ENCODE data around the gene HOXB2. TPM values are rescaled to one million over a fixed set of nuclear protein-coding genes. Genes with fewer than 3 reads are reported as not detected.

Gene HOXB2
- total RNA-seq, 3 donors from 2014 or later (not counting 1 experiment from before 2014, with no cell fraction given), result 21.6 to 30.5 (median 24.7) TPM

DNA sequence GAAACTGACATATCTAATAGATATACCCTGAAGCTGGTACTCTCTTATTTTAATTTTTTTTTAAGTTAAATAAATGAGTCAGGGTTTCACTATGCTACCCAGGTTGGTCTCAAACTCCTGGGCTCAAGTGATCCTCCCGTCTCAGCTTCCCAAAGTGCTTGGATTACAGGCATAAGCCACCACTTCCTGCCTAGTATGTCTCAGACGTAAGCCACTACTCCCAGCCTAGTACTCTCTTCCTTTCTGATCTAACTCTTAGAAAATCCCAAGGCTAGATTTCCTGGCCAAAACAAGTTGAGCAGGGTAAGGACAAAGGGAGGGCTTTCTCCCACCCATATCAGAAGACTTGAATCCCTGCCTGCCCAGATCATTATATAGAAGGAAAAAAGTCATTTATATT is 47.8 kb downstream of the HOXB2 start:
- TF ChIP-seq, protein P1, sequence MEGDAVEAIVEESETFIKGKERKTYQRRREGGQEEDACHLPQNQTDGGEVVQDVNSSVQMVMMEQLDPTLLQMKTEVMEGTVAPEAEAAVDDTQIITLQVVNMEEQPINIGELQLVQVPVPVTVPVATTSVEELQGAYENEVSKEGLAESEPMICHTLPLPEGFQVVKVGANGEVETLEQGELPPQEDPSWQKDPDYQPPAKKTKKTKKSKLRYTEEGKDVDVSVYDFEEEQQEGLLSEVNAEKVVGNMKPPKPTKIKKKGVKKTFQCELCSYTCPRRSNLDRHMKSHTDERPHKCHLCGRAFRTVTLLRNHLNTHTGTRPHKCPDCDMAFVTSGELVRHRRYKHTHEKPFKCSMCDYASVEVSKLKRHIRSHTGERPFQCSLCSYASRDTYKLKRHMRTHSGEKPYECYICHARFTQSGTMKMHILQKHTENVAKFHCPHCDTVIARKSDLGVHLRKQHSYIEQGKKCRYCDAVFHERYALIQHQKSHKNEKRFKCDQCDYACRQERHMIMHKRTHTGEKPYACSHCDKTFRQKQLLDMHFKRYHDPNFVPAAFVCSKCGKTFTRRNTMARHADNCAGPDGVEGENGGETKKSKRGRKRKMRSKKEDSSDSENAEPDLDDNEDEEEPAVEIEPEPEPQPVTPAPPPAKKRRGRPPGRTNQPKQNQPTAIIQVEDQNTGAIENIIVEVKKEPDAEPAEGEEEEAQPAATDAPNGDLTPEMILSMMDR (IDR thresholded peaks at IDR 0.05), result no peak
- H3K27ac ChIP-seq (ENCODE audit: low read length), result no peak overlapping the region
- no peak overlapping the region for H3K4me3 ChIP-seq (ENCODE audit: low read length)
- Mint-ChIP-seq H3K27me3 (ENCODE audit: low read depth in 2 of 2) (peaks cover 8 to 11% of the 10 kb centered on the region in 2 donors), H3K9me3 (no peaks in the 10 kb centered on the region), H3K36me3 (no peaks in the 10 kb centered on the region), H3K27ac (no peak overlapping the region), H3K4me3 (no peak overlapping the region), H3K4me1 (no peaks in the 10 kb centered on the region)
- ATAC-seq (no peak), DNase-seq (no peak)
- H3K27me3 ChIP-seq (ENCODE audit: control insufficient read depth, insufficient read depth, low read length), result peaks cover 6% of the 10 kb centered on the region
- H3K4me1 ChIP-seq (ENCODE audit: control insufficient read depth, insufficient read depth, low read length), result peaks cover 11% of the 10 kb centered on the region
- no peaks in the 10 kb centered on the region for H3K36me3 ChIP-seq (ENCODE audit: control insufficient read depth, insufficient read depth, low read length)
- no peaks in the 10 kb centered on the region for H3K9me3 ChIP-seq (ENCODE audit: control insufficient read depth, insufficient read depth, low read length)
- 55% methylated on average over 2 of the region's 2 CpGs for WGBS (ENCODE audit: insufficient coverage)
- intact Hi-C loops (cut with micrococcal nuclease), result no loop called here

DNA sequence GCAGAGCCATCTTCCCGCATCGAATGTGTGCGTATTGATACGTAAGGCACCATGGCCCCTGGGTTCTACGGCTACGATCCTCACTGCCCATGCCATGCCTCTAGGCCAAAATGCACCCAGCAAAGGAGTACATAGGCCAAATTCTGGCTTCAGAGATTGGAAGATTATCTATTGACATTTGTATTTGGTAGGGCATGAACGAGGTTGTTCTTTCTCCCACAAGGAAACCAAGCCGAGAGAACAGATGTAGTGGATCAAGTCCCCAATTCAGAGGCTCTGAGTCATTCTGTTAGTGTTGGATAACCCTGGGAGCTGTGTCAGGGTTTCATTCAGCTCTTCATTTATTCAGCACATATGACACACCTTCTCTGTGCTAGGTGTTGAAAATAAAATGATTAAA is 50.6 kb downstream of the HOXB2 start:
- Histone ChIP-seq H3K36me3 (ENCODE audit: control insufficient read depth, insufficient read depth, low read length) (no peaks in the 10 kb centered on the region), H3K4me1 (ENCODE audit: control insufficient read depth, insufficient read depth, low read length) (peaks cover 11% of the 10 kb centered on the region), H3K27me3 (ENCODE audit: control insufficient read depth, insufficient read depth, low read length) (peaks cover 6% of the 10 kb centered on the region), H3K9me3 (ENCODE audit: control insufficient read depth, insufficient read depth, low read length) (no peaks in the 10 kb centered on the region), H3K4me3 (ENCODE audit: low read length) (no peak overlapping the region), H3K27ac (ENCODE audit: low read length) (no peak overlapping the region)
- Mint-ChIP-seq H3K27ac (no peak overlapping the region), H3K4me3 (peak overlapping the region; percentile 56), H3K27me3 (ENCODE audit: low read depth in 2 of 2) (peaks cover 11 to 14% of the 10 kb centered on the region in 2 donors), H3K9me3 (no peaks in the 10 kb centered on the region), H3K4me1 (no peaks in the 10 kb centered on the region), H3K36me3 (no peaks in the 10 kb centered on the region)
- intact Hi-C loops (cut with micrococcal nuclease), result no loop called here
- DNase-seq, result no peak
- WGBS (ENCODE audit: insufficient coverage), result 96% methylated on average over 8 of the region's 8 CpGs
- no peak for ATAC-seq
- TF ChIP-seq, protein P1 (IDR thresholded peaks at IDR 0.05), result no peak

Other genes with a start within 250 kb of the HOXB2 start
- 100 to 1,000 TPM; 168 to 227 (median 190) TPM for gene SKAP1, start 114.9 kb downstream of the HOXB2 start, total RNA-seq
- not detected for gene HOXB1, start 14.1 kb downstream of the HOXB2 start, total RNA-seq
- 1 to 10 TPM; 3.5 to 6.7 (median 5.7) TPM for gene HOXB4, start 33.2 kb upstream of the HOXB2 start, total RNA-seq
- gene HOXB3, start 45.1 kb upstream of the HOXB2 start, total RNA-seq, result 10 to 100 TPM in 2 of 3 donors, 1 to 10 TPM in 1; 7.9 to 15.6 (median 15.3) TPM
- gene HOXB5, start 48.7 kb upstream of the HOXB2 start, total RNA-seq, result not detected
- gene HOXB6, start 59.9 kb upstream of the HOXB2 start, total RNA-seq, result not detected
- gene HOXB7, start 65.9 kb upstream of the HOXB2 start, total RNA-seq, result 1 to 10 TPM in 1 of 3 donors, under 1 TPM in 2; 0.45 to 1.4 (median 0.97) TPM
- not detected for gene HOXB8, start 70.2 kb upstream of the HOXB2 start, total RNA-seq
- gene HOXB9, start 81.2 kb upstream of the HOXB2 start, total RNA-seq, result 1 to 10 TPM in 1 of 3 donors, under 1 TPM in 2; 0.12 to 1.0 (median 0.18) TPM
- gene PRAC1, start 177.4 kb upstream of the HOXB2 start, total RNA-seq, result not detected
- gene PRAC2, start 178.1 kb upstream of the HOXB2 start, total RNA-seq, result not detected
- gene HOXB13, start 183.6 kb upstream of the HOXB2 start, total RNA-seq, result not detected